Type B pancreatic cell (in vitro differentiated cells): ENCODE results near the gene PGPEP1. TPM values are rescaled to one million over a fixed set of nuclear protein-coding genes. Genes with fewer than 3 reads are reported as not detected.
"Not testable (repeated sequence)": the region's sequence is repeated elsewhere in the genome, so short reads cannot be mapped to it uniquely, and the experiment has no call there.

ENCODE experiments used
- DNase-seq: peaks from one replicate; pipeline ENCODE4 v3.0.0; 2021; ENCODE audit warnings: mixed read lengths; ENCODE audit not compliant: unreplicated experiment; ENCODE audit errors: extremely low spot score
- H3K27ac Mint-ChIP-seq: 2 replicates; pipeline ENCODE4 v1.8.0; 2021; ENCODE audit warnings: mild to moderate bottlenecking, mixed read lengths
- H3K27me3 Mint-ChIP-seq: 2 replicates; pipeline ENCODE4 v1.8.0; 2021; ENCODE audit warnings: mixed read lengths
- H3K36me3 Mint-ChIP-seq: 2 replicates; pipeline ENCODE4 v1.8.0; 2021; ENCODE audit warnings: mixed read lengths
- H3K4me1 Mint-ChIP-seq: one replicate; pipeline ENCODE4 v1.8.0; 2021; ENCODE audit warnings: mixed read lengths; ENCODE audit not compliant: unreplicated experiment
- H3K4me3 Mint-ChIP-seq: 2 replicates; pipeline ENCODE4 v1.8.0; 2021; ENCODE audit warnings: mild to moderate bottlenecking, mixed read lengths
- H3K9me3 Mint-ChIP-seq: 2 replicates; pipeline ENCODE4 v1.8.0; 2021; ENCODE audit warnings: mixed read lengths
- total RNA-seq: library from RNA; stranded (reverse); gene quantifications from 2 replicates; pipeline ENCODE4 v1.2.1, GENCODE V29; 2021; ENCODE audit warnings: low replicate concordance
- TF ChIP-seq, protein P1 (sequence below): fragments of 200-600 bp; sonication (generic); conservative IDR thresholded peaks from 2 replicates; pipeline ENCODE4 v1.5.0; 2021; ENCODE audit warnings: antibody characterized with exemption, mild to moderate bottlenecking

The PGPEP1 gene
- total RNA-seq, 1 donor from 2014 or later = 28.8 TPM

DNA sequence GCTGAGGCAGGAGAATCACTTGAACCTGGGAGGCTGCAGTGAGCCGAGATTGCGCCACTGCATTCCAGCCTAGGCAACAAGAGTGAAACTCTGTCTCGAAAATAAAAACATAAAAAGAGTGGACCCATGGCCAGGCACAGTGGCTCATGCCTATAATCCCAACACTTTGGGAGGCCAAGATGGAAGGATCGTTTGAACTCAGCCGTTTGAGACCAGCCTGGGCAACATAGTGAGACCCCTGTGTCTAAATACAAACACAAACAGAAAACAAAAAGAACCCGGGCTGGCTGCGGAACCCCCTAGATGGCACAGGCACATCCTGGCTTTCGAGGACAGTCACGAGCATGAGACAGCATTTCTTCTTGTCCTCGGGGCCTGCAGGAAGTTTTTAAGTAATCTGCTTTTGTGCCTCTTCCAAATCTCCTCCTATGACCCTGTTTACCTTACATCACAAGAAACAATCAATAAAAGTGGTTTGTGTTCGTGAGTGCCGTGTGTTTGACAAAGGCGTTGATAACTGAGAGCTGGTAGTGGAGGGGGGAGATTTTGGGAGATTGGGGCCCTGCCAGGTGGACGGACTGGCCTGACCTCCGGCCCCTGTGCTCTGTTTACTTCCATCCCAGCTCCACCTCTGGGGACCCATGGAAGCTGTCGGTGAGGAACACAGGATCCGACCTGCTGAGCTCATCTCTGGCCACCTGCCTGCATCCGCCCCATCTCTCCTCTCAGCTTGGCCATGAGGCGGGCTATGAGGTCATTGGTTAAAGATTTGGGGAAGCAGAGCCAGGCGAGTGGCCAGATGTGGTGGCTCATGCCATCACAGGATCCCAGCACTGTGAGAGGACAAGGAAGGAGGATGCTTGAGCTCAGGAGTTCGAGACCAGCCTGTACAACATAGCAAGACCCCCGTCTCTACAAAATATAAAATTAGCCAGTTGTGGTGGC is 39.7 kb downstream of the PGPEP1 start:
- TF ChIP-seq, protein P1, sequence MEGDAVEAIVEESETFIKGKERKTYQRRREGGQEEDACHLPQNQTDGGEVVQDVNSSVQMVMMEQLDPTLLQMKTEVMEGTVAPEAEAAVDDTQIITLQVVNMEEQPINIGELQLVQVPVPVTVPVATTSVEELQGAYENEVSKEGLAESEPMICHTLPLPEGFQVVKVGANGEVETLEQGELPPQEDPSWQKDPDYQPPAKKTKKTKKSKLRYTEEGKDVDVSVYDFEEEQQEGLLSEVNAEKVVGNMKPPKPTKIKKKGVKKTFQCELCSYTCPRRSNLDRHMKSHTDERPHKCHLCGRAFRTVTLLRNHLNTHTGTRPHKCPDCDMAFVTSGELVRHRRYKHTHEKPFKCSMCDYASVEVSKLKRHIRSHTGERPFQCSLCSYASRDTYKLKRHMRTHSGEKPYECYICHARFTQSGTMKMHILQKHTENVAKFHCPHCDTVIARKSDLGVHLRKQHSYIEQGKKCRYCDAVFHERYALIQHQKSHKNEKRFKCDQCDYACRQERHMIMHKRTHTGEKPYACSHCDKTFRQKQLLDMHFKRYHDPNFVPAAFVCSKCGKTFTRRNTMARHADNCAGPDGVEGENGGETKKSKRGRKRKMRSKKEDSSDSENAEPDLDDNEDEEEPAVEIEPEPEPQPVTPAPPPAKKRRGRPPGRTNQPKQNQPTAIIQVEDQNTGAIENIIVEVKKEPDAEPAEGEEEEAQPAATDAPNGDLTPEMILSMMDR = no peak
- no peak for DNase-seq
- H3K4me1 Mint-ChIP-seq = peaks cover 16% of the 10 kb centered on the region
- no peaks in the 10 kb centered on the region for H3K27me3 Mint-ChIP-seq
- peak overlapping the region; percentile 46 for H3K4me3 Mint-ChIP-seq
- H3K27ac Mint-ChIP-seq = peak overlapping the region; percentile 90
- H3K9me3 Mint-ChIP-seq = no peaks in the 10 kb centered on the region
- H3K36me3 Mint-ChIP-seq = peaks cover 4% of the 10 kb centered on the region

DNA sequence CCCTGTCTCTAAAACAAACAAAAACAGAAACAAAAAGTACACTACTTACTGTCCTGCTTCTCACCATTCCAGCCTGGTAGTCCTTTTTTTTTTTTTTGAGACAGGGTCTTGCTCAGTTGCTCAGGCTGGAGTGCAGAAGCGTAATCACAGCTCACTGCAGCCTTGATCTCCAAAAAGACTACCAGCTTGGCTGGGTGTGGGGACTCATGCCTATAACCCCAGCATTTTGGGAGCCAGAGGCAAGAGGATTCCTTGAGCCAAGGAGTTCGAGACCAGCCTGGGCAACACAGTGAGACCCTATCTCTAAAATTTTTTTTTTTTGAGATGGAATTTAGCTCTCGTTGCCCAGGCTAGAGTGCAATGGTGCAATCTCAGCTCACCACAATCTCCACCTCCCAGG is 40.4 kb downstream of the PGPEP1 start:
- no peak for DNase-seq
- Mint-ChIP-seq H3K27me3 (no peaks in the 10 kb centered on the region), H3K4me3 (no peak overlapping the region), H3K4me1 (peaks cover 21% of the 10 kb centered on the region), H3K9me3 (no peaks in the 10 kb centered on the region), H3K36me3 (peaks cover 4% of the 10 kb centered on the region), H3K27ac (peak overlapping the region; percentile 90)
- TF ChIP-seq, protein P1 = no peak

DNA sequence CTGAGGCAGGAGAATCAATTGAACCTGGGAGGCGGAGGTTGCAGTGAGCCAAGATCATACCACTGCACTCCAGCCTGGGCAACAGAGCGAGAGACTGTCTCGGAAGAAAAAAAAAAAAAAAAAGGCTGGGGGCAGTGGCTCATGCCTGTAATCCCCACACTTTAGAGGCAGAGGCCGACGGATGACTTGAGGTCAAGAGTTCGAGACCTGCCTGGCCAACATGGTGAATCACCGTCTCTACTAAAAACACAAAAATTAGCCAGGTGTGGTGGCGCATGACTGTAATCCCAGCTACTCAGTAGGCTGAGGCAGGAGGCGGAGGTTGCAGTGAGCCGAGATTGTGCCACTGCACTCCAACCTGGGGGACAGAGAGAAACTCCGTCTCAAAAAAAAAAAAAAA is 43.2 kb downstream of the PGPEP1 start:
- H3K36me3 Mint-ChIP-seq, DNase-seq, H3K9me3 Mint-ChIP-seq, H3K27ac Mint-ChIP-seq, H3K27me3 Mint-ChIP-seq, H3K4me3 Mint-ChIP-seq: not testable (repeated sequence)
- H3K4me1 Mint-ChIP-seq = peaks cover 18% of the 10 kb centered on the region

DNA sequence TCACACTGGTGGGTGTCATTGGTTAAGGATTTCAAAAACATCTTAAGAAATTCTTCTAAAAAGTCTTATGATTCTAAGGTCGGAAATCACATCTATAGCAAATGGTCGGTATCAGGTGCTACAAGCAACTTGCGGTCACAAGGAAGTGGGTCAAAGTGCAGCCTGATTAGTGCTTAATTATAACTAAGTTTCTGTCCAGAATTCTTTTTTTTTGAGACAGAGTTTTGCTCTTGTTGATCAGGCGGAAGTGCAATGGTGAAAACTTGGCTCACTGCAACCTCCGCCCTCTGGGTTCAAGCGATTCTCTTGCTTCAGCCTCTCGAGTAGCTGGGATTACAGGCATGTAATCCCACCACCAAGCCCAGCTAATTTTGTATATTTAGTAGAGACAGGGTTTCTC is 44.4 kb downstream of the PGPEP1 start:
- Mint-ChIP-seq H3K4me3 (peak overlapping the region; percentile 16), H3K9me3 (no peaks in the 10 kb centered on the region), H3K4me1 (peaks cover 18% of the 10 kb centered on the region), H3K27me3 (peaks cover 11% of the 10 kb centered on the region), H3K27ac (peak overlapping the region; percentile 87), H3K36me3 (no peaks in the 10 kb centered on the region)
- TF ChIP-seq, protein P1 = no peak
- DNase-seq = no peak

DNA sequence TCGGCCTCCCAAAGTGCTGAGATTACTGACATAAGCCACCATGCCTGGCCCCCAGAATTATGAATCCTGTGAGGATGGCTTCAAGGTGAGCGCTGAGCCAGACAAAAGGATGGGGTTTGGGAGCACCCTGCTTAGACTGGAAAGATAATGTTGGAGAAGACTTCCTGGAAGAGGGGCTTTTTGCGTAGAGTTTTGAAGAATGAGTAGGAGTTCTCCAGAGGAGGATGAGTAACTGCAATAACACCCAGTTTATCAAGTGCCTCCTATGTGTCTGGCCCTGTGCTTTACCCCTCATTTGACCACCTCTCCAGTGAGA is 44.9 kb downstream of the PGPEP1 start:
- H3K9me3 Mint-ChIP-seq = no peaks in the 10 kb centered on the region
- peaks cover 13% of the 10 kb centered on the region for H3K4me1 Mint-ChIP-seq
- H3K4me3 Mint-ChIP-seq = peak overlapping the region; percentile 85
- peaks cover 11% of the 10 kb centered on the region for H3K27me3 Mint-ChIP-seq
- DNase-seq = no peak
- H3K36me3 Mint-ChIP-seq = no peaks in the 10 kb centered on the region
- TF ChIP-seq, protein P1 = no peak
- peak overlapping the region; percentile 87 for H3K27ac Mint-ChIP-seq
